ENCODE results near the gene CNNM1. TPM values are rescaled to one million over a fixed set of nuclear protein-coding genes. Genes with fewer than 3 reads are reported as not detected.

The CNNM1 gene
- total RNA-seq, 1 donor from 2014 or later = 0.56 TPM

DNA sequence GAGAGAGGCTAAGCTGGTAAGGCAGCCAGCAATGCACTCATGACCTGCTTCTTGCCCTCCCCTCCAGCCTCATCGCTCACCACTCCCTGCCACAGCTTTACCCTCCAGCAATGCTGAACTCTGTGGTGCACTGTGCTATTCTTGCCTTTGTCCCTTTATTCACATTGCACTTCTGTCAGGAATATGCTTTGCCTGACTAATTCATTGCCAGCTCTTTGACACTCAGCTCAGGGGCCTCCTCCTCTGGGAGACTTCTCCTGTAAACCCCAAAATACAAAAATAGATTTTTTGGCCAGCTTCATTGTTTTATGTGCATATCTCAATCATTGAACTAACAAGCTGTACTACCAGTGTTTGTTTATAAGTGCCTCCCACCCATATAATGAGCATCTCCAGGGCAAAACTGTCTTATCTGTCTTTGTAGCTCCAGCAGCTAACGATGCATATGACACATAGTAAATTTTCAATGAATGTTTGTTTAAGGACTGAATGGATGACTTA is 8.2 kb downstream of the CNNM1 start:
- H3K27me3 Mint-ChIP-seq (ENCODE audit: insufficient read depth, low read depth) = peaks cover 6% of the 10 kb centered on the region
- Histone ChIP-seq H3K36me3 (no peaks in the 10 kb centered on the region), H3K9ac (no peak overlapping the region), H3F3A (ENCODE audit: low read depth) (no peaks in the 10 kb centered on the region), H3K4me3 (no peak overlapping the region), H3K27ac (no peak overlapping the region), H3K27me3 (peaks cover 25% of the 10 kb centered on the region), H3K4me1 (peaks cover 11% of the 10 kb centered on the region), H2AFZ (replicated peaks) (no peak overlapping the region), H3K79me2 (ENCODE audit: low read depth) (no peaks in the 10 kb centered on the region), H4K20me1 (ENCODE audit: low read depth) (no peaks in the 10 kb centered on the region), H3K9me3 (ENCODE audit: low read depth) (no peaks in the 10 kb centered on the region), H3K4me2 (no peak overlapping the region)
- no peaks in the 10 kb centered on the region for H3K9me3 Mint-ChIP-seq
- no peak overlapping the region for H3K4me3 Mint-ChIP-seq
- DNase-seq (ENCODE audit: low spot score) = no peak
- no peaks in the 10 kb centered on the region for H3K36me3 Mint-ChIP-seq
- TF ChIP-seq EZH2 (IDR thresholded peaks at IDR 0.05) (no peak), CTCF (IDR thresholded peaks at IDR 0.05) (no peak), EZH2phosphoT487 (IDR thresholded peaks at IDR 0.05) (no peak)
- H3K27ac Mint-ChIP-seq = no peak overlapping the region
- H3K4me1 Mint-ChIP-seq = peaks cover 18% of the 10 kb centered on the region

DNA sequence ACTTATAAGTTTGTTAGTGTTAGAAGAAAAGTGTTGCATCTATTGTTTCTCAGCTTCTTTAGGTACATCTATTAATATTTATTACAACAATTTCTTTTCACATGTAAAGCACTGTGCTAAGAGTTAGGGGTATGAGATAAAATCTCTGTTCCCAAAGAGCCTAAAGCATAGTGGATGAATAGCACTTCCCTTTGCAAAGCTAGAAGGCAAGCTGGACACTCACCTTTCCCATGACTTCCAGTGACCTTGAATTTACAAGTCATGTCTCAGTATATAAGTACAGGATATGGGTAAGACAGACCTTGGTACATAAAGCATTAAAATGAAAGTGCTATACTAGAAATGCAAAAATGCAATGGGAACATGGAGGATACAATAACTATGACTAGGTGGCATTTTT is 8.7 kb downstream of the CNNM1 start:
- Histone ChIP-seq H4K20me1 (ENCODE audit: low read depth) (no peaks in the 10 kb centered on the region), H3K4me2 (no peak overlapping the region), H3K4me1 (peaks cover 12% of the 10 kb centered on the region), H3F3A (ENCODE audit: low read depth) (no peaks in the 10 kb centered on the region), H3K9me3 (ENCODE audit: low read depth) (no peaks in the 10 kb centered on the region), H3K27ac (no peak overlapping the region), H3K27me3 (peaks cover 19% of the 10 kb centered on the region), H3K79me2 (ENCODE audit: low read depth) (no peaks in the 10 kb centered on the region), H2AFZ (replicated peaks) (no peak overlapping the region), H3K4me3 (no peak overlapping the region), H3K36me3 (no peaks in the 10 kb centered on the region), H3K9ac (no peak overlapping the region)
- no peaks in the 10 kb centered on the region for H3K9me3 Mint-ChIP-seq
- H3K4me3 Mint-ChIP-seq = no peak overlapping the region
- no peak overlapping the region for H3K27ac Mint-ChIP-seq
- H3K27me3 Mint-ChIP-seq (ENCODE audit: insufficient read depth, low read depth) = peaks cover 6% of the 10 kb centered on the region
- TF ChIP-seq EZH2 (IDR thresholded peaks at IDR 0.05) (no peak), CTCF (IDR thresholded peaks at IDR 0.05) (no peak), EZH2phosphoT487 (IDR thresholded peaks at IDR 0.05) (no peak)
- no peaks in the 10 kb centered on the region for H3K36me3 Mint-ChIP-seq
- H3K4me1 Mint-ChIP-seq = peaks cover 21% of the 10 kb centered on the region
- DNase-seq (ENCODE audit: low spot score) = no peak

DNA sequence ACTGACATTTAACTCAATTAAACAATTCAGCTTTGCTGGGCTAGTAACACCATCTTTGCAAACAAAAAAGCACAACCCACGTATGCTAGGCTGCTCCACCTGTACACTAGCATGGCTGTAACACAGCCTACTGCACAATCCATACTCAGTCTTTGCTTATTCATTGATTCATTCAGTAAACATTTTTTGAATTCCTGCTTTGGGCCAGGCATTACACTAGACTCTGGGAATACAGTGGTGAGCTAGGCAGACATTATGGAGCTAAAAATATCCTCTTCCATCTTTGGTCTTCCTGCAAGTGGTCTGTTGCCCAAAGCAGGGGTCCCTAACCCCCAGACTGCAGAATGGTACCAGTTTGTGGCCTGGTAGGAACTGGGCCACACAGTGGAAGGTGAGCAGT is 9.9 kb downstream of the CNNM1 start:
- Histone ChIP-seq H3F3A (ENCODE audit: low read depth) (no peaks in the 10 kb centered on the region), H3K4me3 (no peak overlapping the region), H3K36me3 (no peaks in the 10 kb centered on the region), H3K79me2 (ENCODE audit: low read depth) (no peaks in the 10 kb centered on the region), H2AFZ (replicated peaks) (no peak overlapping the region), H3K27ac (no peak overlapping the region), H3K4me2 (no peak overlapping the region), H3K9me3 (ENCODE audit: low read depth) (no peaks in the 10 kb centered on the region), H3K9ac (no peak overlapping the region), H4K20me1 (ENCODE audit: low read depth) (no peaks in the 10 kb centered on the region), H3K27me3 (peaks cover 8% of the 10 kb centered on the region), H3K4me1 (peaks cover 12% of the 10 kb centered on the region)
- TF ChIP-seq EZH2phosphoT487 (IDR thresholded peaks at IDR 0.05) (no peak), CTCF (IDR thresholded peaks at IDR 0.05) (no peak), EZH2 (IDR thresholded peaks at IDR 0.05) (no peak)
- Mint-ChIP-seq H3K27ac (no peak overlapping the region), H3K4me3 (no peak overlapping the region), H3K9me3 (no peaks in the 10 kb centered on the region), H3K36me3 (no peaks in the 10 kb centered on the region), H3K27me3 (ENCODE audit: insufficient read depth, low read depth) (peaks cover 3% of the 10 kb centered on the region), H3K4me1 (peaks cover 21% of the 10 kb centered on the region)
- DNase-seq (ENCODE audit: low spot score) = no peak

Measured in neural progenitor cell (in vitro differentiated cells).